Caki2 (cell line): Measurements from ENCODE around the gene GGT1. TPM values are rescaled to one million over a fixed set of nuclear protein-coding genes. Genes with fewer than 3 reads are reported as not detected.
"Not testable (repeated sequence)": the region's sequence is repeated elsewhere in the genome, so short reads cannot be mapped to it uniquely, and the experiment has no call there.

ENCODE experiments used
- DNase-seq: peaks from one replicate; pipeline ENCODE4 v3.0.0-alpha.2; 2015; ENCODE audit warnings: low read depth
- in situ Hi-C: cut with HindIII; loops from 2 replicates; pipeline ENCODE4 v1.10.0; 2016; ENCODE audit warnings: low sequenced_read_pairs, low pct_unique_long_range_greater_than_20kb, mixed read lengths
- total RNA-seq: library from RNA; depleted of rRNA; stranded (reverse); fragments of >200 nt; shearing (Covaris generic); gene quantifications from 2 replicates; pipeline ENCODE4 v1.2.3, GENCODE V29; 2014; ENCODE audit warnings: low replicate concordance

Gene GGT1
- total RNA-seq, 1 experiment from 2014 or later = 486 TPM

GRCh38 chr22:24582056-24582814 lies 20.8 kb upstream of the GGT1 start:
- in situ Hi-C loops = no loop called here

DNA sequence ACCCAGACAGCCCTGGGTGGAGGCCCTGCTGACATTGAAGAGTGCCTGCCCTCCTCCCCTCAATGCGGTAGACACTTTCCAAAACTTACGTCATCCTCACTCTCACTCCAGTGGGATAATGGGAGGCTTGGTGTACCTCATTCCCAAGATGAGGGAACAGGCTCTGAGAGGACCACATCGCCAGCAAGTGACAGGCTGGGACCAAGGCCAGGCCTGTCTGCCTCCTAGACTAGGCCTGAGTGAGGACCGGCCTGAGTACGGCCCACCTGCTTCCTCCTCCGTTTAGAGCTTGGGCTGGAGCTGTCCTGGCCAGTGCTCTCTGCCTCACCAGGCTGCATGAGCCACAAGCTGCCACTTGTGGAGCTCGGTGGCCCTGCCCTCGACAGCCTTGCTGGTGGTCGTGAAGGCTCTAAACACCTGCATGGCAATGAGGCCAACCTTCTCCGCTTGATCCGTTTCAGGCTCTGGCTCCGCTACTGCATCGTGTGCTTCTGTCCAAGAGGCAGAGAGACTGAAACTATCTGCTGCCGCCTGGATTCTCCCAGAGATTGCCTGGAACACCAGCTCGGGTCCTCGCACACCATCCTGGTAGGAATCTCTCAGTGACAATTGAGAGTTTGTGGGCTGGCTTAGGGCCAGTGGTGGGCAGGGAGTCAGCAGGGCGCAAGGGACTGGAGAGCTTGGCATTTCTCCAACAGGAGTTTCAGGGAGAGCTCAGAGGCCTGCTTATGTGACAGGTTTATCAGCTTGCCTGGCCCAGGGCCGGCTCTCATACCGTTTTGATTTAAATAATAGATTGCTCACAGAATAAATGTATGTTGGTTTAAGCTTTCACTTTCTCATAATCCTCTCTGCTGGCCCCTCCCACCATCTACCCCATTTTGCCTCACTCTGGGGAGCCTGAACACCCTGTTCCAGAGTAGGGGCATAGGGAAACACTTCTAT lies 19.5 kb upstream of the GGT1 start:
- in situ Hi-C loops = no loop called here
- no peak for DNase-seq

More at GRCh38 chr22:24582056-24582814, 20.8 kb upstream of the GGT1 start:
- no peak for DNase-seq

DNA sequence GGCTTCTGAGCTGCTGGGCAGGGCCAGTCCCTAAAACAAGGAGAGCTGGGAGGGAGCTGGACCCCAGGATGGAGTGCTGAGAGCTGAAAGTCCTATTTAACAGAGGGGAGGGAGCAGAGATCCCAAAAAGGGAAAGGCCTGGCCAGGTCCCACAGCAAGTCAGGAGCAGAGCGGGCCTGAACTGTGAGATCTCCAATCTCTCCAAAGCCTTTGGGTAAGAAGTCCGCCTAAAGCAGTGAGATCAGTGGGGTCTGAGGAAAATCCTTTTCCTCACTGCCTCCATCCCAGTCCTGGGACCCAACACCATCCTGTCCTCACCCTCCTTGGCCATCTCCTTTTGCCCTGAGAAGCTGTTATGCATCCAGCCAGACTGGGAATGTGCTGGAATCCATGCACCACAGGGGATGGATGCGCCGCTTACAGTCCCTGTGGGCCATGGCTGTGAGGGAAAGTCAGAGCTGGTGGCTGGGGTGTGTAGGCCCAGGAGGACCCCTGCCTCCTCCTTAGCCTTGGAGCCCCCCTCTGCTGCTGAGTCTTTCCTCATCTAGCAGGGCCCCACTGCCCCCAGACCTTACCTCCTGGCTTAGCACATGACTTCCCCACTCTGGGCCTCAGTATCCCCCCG lies 18.7 kb upstream of the GGT1 start:
- in situ Hi-C loops = no loop called here
- DNase-seq = no peak

GRCh38 chr22:24584871-24585411 lies 18.1 kb upstream of the GGT1 start:
- in situ Hi-C loops = no loop called here
- DNase-seq = no peak

- DNase-seq = no peak
- in situ Hi-C loops = no loop called here
These were observed 17.5 kb upstream of the GGT1 start for GRCh38 chr22:24585461-24585860.

- DNase-seq = no peak
- in situ Hi-C loops = no loop called here
These were observed 17.0 kb upstream of the GGT1 start for GRCh38 chr22:24585927-24586546.

- in situ Hi-C loops = no loop called here
These were observed 15.7 kb upstream of the GGT1 start for GRCh38 chr22:24587251-24587650.

DNA sequence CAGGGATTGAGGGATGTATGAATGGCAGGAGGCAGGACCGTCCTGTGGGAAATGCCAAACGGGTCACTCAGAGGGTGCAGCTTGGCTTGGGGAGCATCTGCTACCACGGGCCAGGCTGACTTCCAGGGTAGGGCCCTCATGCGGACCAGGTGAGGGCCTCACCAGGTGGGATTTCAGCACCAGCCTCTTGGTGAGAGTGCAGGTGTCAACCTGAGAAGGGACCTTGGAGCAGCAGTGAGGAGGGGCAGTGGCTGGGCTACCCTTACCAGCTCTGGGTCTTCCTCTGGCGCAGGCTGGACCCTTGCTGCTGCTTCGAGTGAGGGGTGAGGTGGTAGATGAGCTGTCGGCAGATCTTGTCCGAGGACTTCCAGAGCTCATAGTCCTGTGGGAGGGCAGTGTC lies 15.0 kb upstream of the GGT1 start:
- DNase-seq = no peak
- in situ Hi-C loops = no loop called here

More at GRCh38 chr22:24587251-24587650, 15.7 kb upstream of the GGT1 start:
- DNase-seq = no peak

DNA sequence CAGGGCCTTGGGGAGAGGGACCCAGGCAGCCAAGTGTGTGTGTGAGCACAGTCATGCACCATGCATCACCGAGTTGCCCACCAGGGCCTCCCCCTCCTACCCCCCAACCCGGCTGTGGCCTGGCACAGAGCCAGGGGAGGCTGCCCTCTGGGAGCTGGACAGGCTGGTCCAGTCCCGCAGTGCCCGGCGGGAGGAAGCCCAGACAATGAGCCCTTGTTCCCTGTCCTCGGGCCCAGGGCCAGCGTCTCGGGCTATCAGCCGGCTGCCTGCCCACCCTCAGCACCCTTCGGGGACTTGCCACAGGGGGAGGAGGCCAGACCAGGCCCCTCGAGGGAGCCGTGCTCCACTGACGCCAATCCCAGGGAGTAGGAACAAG lies 14.6 kb upstream of the GGT1 start:
- in situ Hi-C loops = no loop called here
- no peak for DNase-seq

DNA sequence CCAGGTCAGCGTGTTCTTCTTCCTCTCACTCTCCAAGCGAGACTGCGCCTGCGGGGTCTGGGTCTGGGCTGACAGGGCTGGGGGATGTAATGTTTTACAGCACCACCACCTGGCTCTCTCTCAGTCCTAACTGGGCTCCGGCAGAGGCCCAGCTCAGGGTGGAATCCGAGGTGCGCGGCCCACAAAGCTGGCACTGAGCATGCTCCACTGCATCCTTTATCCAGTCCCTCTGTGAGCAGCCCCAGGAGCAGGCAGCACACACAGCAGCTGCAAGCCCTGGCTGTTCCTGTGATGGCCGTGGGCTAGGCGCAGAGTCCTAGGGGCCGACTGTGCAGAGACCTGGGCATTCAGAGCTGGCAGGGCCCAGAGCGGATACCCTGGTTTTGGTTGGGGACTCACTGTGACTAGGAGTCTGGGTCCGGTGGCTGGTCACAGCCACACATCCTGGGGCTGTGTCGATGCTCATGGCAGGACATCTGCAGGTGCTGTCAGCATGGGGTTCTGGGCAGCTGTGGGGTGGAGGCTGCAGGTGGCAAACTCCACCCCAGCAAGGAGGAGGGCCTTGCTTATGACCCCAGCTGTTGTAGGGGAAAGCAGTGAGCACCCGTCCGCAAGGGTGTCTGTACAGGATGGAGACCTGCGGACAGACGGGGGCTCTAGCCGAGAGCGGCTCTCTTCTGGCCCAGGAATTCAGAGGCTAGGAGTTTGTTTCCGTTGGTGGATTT lies 14.1 kb upstream of the GGT1 start:
- DNase-seq = no peak
- in situ Hi-C loops = no loop called here

GRCh38 chr22:24589518-24590030 lies 13.4 kb upstream of the GGT1 start:
- in situ Hi-C loops = no loop called here
- no peak for DNase-seq

GRCh38 chr22:24590596-24591173 lies 12.3 kb upstream of the GGT1 start:
- DNase-seq = no peak
- in situ Hi-C loops = no loop called here

DNA sequence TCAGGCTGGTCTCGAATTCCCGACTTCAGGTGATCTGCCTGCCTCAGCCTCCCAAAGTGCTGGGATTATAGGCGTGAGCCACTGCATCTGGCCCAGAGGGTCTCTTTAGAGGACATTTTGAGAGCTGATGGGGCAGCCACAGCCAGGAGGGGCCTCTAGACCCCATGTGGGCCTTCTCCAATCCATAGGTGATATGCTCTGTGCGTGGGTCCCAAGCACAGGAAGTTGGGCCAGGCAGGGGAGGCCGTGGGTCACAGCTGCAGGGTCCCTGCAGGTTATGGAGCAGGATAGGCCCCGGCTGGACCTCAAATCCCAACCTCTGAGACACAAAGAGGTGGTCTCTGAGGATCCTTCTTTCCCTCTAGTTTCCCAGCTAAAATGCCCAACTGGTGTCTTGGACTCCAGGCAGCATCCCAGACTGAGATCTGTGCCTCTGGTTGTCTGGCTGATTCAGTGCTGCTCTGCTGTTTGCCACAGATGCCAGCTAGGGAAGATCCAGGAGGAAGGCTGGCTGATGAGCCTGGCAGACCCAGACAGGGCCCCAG lies 11.6 kb upstream of the GGT1 start:
- in situ Hi-C loops = no loop called here
- no peak for DNase-seq

- in situ Hi-C loops = no loop called here
- DNase-seq = peak; percentile 43
These were observed 10.7 kb upstream of the GGT1 start for GRCh38 chr22:24592058-24592850.

DNA sequence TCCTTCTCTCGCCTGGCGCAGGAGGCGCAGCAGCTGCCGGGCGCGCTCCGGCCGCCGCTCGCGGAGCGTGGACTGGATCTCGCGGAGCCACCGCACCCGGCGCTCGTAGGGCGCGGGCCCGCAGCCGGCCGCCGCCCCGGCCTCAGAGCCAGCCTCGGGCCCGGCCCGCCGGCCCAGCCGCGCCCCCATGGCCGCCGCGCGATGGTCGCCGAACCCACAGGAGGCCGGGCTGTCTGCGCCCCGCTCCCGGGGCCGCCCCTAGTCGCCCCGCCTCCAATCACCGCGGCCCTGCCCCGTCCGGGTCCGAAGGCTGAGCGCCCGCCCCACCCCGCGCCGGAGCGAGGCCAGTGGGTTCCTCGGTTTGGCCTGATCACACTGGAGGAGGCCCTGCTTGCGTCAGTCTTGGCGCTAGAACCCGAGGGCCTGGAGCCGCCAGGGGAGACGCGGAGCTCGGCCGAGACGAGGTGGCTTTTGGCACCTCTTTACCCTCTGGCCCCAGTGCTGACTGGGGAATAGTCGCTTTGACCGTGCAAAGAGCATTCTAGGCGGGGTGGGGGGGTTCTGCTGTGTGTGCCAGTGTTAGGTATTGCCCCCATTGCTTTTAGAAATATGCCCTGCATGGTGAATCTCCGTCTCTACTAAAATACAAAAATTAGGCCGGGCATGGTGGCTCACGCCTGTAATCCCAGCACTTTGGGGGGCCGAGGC lies 10.0 kb upstream of the GGT1 start, which contains the start of gene LRRC75B:
TSS of gene LRRC75B (minus strand) at position 223 of the 708 bp plus-strand sequence. CDS start at position 189, 34 bp downstream.
- DNase-seq = peak; percentile 84

GRCh38 chr22:24593559-24593835 lies 9.5 kb upstream of the GGT1 start:
- in situ Hi-C loops, DNase-seq: not testable (repeated sequence)

More for the DNA sequence above, 10.0 kb upstream of the GGT1 start, which contains the start of gene LRRC75B:
- in situ Hi-C loops = no loop called here
